ENCODE data around the gene GAS6.

The GAS6 gene

DNA sequence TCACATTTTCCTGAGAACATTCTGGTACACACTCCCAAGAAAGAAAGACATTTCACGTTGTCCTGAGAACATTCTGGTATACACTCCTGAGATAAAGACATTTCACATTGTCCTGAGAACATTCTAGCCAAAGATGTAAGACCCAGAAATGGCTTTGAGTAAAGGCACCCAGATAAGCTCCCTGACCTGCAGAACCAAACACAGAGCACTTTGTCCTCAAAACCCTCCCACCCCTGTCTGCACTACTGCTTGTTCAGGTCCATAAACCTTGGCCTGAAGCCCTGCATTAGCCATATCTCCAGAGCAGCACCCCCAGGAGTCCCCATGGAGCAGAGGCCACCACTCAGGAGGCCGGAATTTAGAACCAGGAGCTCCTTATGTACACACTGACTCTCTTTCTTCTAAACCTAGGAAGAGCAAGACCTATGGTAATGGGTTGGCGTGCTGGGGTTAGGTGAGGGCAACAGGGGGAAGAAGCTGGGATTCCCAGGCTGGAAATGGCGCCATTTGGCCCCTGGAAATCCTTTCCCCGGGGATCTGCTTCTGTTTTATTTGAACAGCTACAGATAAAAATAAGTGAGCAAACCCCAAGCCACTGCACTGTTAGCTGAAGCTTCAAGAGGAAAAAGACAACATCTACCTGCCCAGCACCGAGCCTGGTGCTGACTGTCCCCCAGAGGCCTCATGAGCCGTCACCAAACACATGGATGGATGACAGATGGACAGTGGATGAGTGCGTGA, 13.7 kb downstream of the GAS6 start:
- TF ChIP-seq, protein P1, sequence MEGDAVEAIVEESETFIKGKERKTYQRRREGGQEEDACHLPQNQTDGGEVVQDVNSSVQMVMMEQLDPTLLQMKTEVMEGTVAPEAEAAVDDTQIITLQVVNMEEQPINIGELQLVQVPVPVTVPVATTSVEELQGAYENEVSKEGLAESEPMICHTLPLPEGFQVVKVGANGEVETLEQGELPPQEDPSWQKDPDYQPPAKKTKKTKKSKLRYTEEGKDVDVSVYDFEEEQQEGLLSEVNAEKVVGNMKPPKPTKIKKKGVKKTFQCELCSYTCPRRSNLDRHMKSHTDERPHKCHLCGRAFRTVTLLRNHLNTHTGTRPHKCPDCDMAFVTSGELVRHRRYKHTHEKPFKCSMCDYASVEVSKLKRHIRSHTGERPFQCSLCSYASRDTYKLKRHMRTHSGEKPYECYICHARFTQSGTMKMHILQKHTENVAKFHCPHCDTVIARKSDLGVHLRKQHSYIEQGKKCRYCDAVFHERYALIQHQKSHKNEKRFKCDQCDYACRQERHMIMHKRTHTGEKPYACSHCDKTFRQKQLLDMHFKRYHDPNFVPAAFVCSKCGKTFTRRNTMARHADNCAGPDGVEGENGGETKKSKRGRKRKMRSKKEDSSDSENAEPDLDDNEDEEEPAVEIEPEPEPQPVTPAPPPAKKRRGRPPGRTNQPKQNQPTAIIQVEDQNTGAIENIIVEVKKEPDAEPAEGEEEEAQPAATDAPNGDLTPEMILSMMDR (IDR thresholded peaks at IDR 0.05; ENCODE audit: unreplicated experiment in 3 of 3), result no peak
- Mint-ChIP-seq H3K27ac (no peak overlapping the region), H3K9me3 (no peaks in the 10 kb centered on the region), H3K36me3 (ENCODE audit: low read depth) (no peaks in the 10 kb centered on the region), H3K4me1 (peaks cover 28% of the 10 kb centered on the region), H3K27me3 (ENCODE audit: low read depth) (peaks cover 11% of the 10 kb centered on the region), H3K4me3 (no peak overlapping the region)

DNA sequence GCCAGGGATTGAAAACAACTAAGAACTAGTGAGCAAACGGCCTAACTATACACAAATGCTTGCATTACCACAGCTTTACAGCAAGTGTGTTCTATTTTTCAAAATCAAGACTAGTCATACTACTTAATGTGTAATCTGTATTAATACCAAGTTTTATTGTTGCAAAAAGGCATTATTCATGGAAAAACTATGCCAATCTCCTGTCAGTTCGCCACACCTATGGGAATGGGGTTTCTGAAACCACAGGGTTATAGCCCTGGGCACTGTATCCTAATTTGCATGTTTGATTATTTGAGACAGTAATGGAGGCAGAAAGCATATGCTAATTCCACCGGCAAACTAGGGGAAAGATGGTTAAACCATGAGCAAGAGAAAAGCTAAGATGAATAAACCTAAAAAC, 14.3 kb downstream of the GAS6 start:
- TF ChIP-seq, protein P1 (IDR thresholded peaks at IDR 0.05; ENCODE audit: unreplicated experiment in 3 of 3), result no peak
- H3K4me1 Mint-ChIP-seq, result peaks cover 27% of the 10 kb centered on the region
- no peaks in the 10 kb centered on the region for H3K9me3 Mint-ChIP-seq
- no peak overlapping the region for H3K4me3 Mint-ChIP-seq
- H3K36me3 Mint-ChIP-seq (ENCODE audit: low read depth), result no peaks in the 10 kb centered on the region
- H3K27ac Mint-ChIP-seq, result no peak overlapping the region
- H3K27me3 Mint-ChIP-seq (ENCODE audit: low read depth), result peaks cover 15% of the 10 kb centered on the region

DNA sequence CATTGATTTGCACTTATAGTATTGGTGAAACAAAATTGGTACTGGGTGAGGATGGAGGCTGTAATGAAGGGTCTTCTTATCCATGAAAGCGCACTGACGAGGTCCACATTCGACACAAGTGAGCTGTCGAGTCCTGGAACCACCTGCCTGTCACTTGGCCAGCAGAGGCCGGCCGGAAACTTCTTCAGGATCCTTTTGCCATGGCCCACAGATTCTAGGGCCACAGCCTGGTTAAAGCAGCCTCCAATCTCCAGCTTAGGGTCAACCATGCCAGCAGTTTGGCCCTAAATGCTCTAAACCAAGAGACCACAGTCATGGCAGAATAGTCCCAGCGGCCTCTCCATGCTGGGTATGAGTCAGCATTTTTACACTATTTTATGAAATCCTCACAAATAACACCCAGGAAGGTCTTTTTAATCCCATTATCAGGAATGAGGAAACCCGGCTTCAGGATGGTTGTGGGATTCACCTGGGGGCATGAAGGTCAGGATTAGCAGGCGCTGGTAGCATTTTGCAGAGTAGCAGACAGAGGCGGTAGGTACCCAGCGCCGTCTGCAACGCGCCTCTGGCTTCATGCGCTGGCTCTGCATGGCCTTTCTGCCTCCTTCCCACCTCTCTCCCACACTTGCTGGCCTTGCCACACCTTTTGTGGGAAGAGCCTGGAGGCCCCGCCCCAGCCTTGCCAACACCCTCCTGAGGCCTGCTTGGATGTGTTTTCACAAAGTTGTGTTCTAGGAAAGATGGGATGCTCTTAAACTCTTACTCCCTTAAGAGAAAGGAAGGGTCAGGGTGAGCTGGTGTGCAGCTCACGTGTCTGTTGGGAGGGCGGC, 15.2 kb downstream of the GAS6 start:
- H3K4me1 Mint-ChIP-seq, result peaks cover 24% of the 10 kb centered on the region
- no peak overlapping the region for H3K27ac Mint-ChIP-seq
- H3K27me3 Mint-ChIP-seq (ENCODE audit: low read depth), result peaks cover 15% of the 10 kb centered on the region
- no peaks in the 10 kb centered on the region for H3K36me3 Mint-ChIP-seq (ENCODE audit: low read depth)
- no peak overlapping the region for H3K4me3 Mint-ChIP-seq
- TF ChIP-seq, protein P1 (IDR thresholded peaks at IDR 0.05; ENCODE audit: unreplicated experiment in 3 of 3), result no peak
- no peaks in the 10 kb centered on the region for H3K9me3 Mint-ChIP-seq

DNA sequence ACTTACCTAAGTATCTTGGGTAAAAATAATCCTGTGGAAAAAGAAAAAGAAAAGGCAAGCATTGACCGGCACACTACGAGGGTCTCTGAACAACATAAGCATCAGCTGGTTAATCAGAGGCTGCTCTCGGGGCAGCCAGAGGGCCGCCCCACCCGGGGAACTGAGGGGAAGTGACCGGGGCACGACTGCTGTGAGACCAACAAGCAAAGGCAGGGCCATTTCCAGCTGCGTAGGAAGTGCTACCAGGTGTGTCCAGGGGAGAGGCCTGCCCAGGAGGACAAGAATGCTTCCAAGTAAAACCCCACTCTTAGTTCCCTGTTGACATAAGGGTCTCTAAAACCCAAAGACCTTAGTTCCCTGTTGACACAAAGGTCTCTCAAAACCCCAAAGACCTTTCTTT, 15.9 kb downstream of the GAS6 start:
- Mint-ChIP-seq H3K4me1 (peaks cover 18% of the 10 kb centered on the region), H3K4me3 (no peak overlapping the region), H3K36me3 (ENCODE audit: low read depth) (no peaks in the 10 kb centered on the region), H3K9me3 (no peaks in the 10 kb centered on the region), H3K27ac (no peak overlapping the region), H3K27me3 (ENCODE audit: low read depth) (peaks cover 11% of the 10 kb centered on the region)
- TF ChIP-seq, protein P1 (IDR thresholded peaks at IDR 0.05; ENCODE audit: unreplicated experiment in 3 of 3), result no peak

DNA sequence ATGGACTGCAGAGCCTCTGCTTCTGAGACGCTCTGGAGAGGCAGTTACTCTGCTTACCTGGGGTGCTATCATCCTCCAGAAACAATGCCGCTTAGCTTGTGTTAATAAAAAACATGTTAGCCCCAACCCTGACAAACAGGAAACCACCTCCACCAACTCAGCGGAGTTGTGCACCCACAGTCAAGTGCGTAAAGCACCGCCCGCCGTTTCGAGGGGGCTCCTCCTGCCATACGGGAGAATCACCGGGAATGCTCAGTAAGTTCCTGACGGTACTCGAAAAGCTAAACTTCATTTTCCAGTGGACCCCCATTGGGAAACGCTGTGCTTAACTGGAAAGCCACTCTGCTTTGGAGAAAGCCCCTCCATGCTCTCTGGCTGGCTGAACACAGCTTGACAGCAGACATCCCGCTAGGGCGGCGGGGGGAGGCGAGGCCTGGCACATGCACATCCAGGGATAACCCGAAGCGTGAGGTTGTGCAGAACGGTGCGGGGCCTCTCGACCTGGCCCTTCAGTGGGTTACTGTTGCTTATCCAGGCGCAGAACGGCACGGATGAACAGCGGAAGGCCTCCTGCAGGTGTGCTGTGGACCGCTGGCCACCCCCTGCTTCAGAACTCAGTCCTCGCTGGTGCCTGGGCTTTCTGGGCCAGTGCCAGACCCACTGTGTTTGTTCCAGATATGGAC, 17.1 kb downstream of the GAS6 start:
- no peak overlapping the region for H3K27ac Mint-ChIP-seq
- no peak overlapping the region for H3K4me3 Mint-ChIP-seq
- H3K27me3 Mint-ChIP-seq (ENCODE audit: low read depth), result peaks cover 11% of the 10 kb centered on the region
- H3K9me3 Mint-ChIP-seq, result no peaks in the 10 kb centered on the region
- H3K36me3 Mint-ChIP-seq (ENCODE audit: low read depth), result no peaks in the 10 kb centered on the region
- peaks cover 22% of the 10 kb centered on the region for H3K4me1 Mint-ChIP-seq
- TF ChIP-seq, protein P1 (IDR thresholded peaks at IDR 0.05; ENCODE audit: unreplicated experiment in 3 of 3), result no peak

Data from nephron (organoid).